ENCODE data around the gene ULK4.

- TF ChIP-seq CTCF (IDR thresholded peaks at IDR 0.05): no peak
- no peak for TF ChIP-seq SIN3A (IDR thresholded peaks at IDR 0.05; ENCODE audit: borderline replicate concordance, insufficient read depth, low read depth, low read length)
- TF ChIP-seq, protein P1, sequence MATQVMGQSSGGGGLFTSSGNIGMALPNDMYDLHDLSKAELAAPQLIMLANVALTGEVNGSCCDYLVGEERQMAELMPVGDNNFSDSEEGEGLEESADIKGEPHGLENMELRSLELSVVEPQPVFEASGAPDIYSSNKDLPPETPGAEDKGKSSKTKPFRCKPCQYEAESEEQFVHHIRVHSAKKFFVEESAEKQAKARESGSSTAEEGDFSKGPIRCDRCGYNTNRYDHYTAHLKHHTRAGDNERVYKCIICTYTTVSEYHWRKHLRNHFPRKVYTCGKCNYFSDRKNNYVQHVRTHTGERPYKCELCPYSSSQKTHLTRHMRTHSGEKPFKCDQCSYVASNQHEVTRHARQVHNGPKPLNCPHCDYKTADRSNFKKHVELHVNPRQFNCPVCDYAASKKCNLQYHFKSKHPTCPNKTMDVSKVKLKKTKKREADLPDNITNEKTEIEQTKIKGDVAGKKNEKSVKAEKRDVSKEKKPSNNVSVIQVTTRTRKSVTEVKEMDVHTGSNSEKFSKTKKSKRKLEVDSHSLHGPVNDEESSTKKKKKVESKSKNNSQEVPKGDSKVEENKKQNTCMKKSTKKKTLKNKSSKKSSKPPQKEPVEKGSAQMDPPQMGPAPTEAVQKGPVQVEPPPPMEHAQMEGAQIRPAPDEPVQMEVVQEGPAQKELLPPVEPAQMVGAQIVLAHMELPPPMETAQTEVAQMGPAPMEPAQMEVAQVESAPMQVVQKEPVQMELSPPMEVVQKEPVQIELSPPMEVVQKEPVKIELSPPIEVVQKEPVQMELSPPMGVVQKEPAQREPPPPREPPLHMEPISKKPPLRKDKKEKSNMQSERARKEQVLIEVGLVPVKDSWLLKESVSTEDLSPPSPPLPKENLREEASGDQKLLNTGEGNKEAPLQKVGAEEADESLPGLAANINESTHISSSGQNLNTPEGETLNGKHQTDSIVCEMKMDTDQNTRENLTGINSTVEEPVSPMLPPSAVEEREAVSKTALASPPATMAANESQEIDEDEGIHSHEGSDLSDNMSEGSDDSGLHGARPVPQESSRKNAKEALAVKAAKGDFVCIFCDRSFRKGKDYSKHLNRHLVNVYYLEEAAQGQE (IDR thresholded peaks at IDR 0.05; ENCODE audit: insufficient read depth in 1 of 2, low read depth in 2 of 2, low read length in 1 of 2): no peak
- TF ChIP-seq TCF7L2 (IDR thresholded peaks at IDR 0.05; ENCODE audit: low read depth, low read length): no peak
- no peak for TF ChIP-seq POLR2AphosphoS5 (IDR thresholded peaks at IDR 0.05; ENCODE audit: low read depth, low read length)
Observed at GRCh38 chr3:41237907-41238306, 724.0 kb downstream of the ULK4 start.
